IMR-90 (cell line): Measurements from ENCODE around the gene UNC13C. TPM values are rescaled to one million over a fixed set of nuclear protein-coding genes. Genes with fewer than 3 reads are reported as not detected.

Source experiments
- ATAC-seq: fragments of 200-7000 bp; cut with Tn5 transposase; 2 replicates; pipeline ENCODE4 v1.9.1; 2020; ENCODE audit warnings: low read depth, mild to moderate bottlenecking, moderate library complexity
- BruUV-seq: library from RNA; stranded (reverse); fragments of 400-500 nt; replicated peaks from 2 replicates; lab custom pipeline; 2021; lab: Mats Ljungman, UMichigan
- CTCF ChIA-PET: fragments of 300-600 bp; formaldehyde crosslinking; extraction: SDS; loops from one replicate; lab custom pipeline; 2021; ENCODE audit warnings: antibody characterized with exemption; lab: Yijun Ruan, JAX
- POLR2A ChIA-PET: fragments of 300-600 bp; sonication (Branson Sonifier 250); formaldehyde crosslinking; loops from one replicate; lab custom pipeline; 2022; ENCODE audit warnings: antibody characterized with exemption; ENCODE audit not compliant: unreplicated experiment; lab: Charles Lee
- DNase-seq: peaks from one replicate; pipeline ENCODE4 v3.0.0; 2013
- H2AFZ ChIP-seq: replicated peaks from 2 replicates; pipeline ENCODE3; 2013; ENCODE audit warnings: low read length, mild to moderate bottlenecking; ENCODE audit not compliant: poor library complexity
- H2AK5ac ChIP-seq: 2 replicates; pipeline ENCODE4 v1.6.1; 2013; ENCODE audit warnings: low read depth, low read length, inconsistent platforms
- H2AK9ac ChIP-seq: replicated peaks from 2 replicates; pipeline ENCODE3; 2013; ENCODE audit warnings: mild to moderate bottlenecking, low read depth, low read length, moderate library complexity; ENCODE audit not compliant: poor library complexity
- H2BK120ac ChIP-seq: 2 replicates; pipeline ENCODE4 v1.6.1; 2013; ENCODE audit warnings: low read depth, low read length, inconsistent platforms
- H2BK15ac ChIP-seq: 3 replicates; pipeline ENCODE4 v1.6.1; 2013; ENCODE audit warnings: low read depth, low read length, inconsistent platforms
- H2BK20ac ChIP-seq: 2 replicates; pipeline ENCODE4 v1.6.1; 2013; ENCODE audit warnings: low read depth, mild to moderate bottlenecking, inconsistent platforms, low read length, moderate library complexity
- H2BK5ac ChIP-seq: 2 replicates; pipeline ENCODE4 v1.6.1; 2013; ENCODE audit warnings: mild to moderate bottlenecking, low read depth, low read length, inconsistent platforms; ENCODE audit not compliant: poor library complexity, severe bottlenecking
- H3K14ac ChIP-seq: replicated peaks from 2 replicates; pipeline ENCODE4 v1.6.1; 2013; ENCODE audit warnings: low read depth, low read length, inconsistent platforms
- H3K18ac ChIP-seq: 2 replicates; pipeline ENCODE4 v1.6.1; 2013; ENCODE audit warnings: low read depth, low read length, control low read depth
- H3K23ac ChIP-seq: 2 replicates; pipeline ENCODE4 v1.6.1; 2013; ENCODE audit warnings: low read depth, low read length, inconsistent platforms
- H3K27ac ChIP-seq: 2 replicates; pipeline ENCODE4 v1.5.1; 2013; ENCODE audit warnings: mild to moderate bottlenecking, control low read depth, low read length; ENCODE audit not compliant: insufficient read depth
- H3K27me3 ChIP-seq: 2 replicates; pipeline ENCODE4 v1.6.1; 2013; ENCODE audit warnings: low read length; ENCODE audit not compliant: control insufficient read depth, insufficient read depth
- H3K36me3 ChIP-seq: 2 replicates; pipeline ENCODE4 v1.6.1; 2013; ENCODE audit warnings: low read length, mixed read lengths; ENCODE audit not compliant: control insufficient read depth, insufficient read depth
- H3K4ac ChIP-seq: 2 replicates; pipeline ENCODE4 v1.6.1; 2013; ENCODE audit warnings: low read depth, low read length, inconsistent platforms
- H3K4me1 ChIP-seq: 2 replicates; pipeline ENCODE4 v1.6.1; 2013; ENCODE audit warnings: low read length, mixed read lengths; ENCODE audit not compliant: control insufficient read depth, insufficient read depth
- H3K4me2 ChIP-seq: 2 replicates; pipeline ENCODE4 v1.6.1; 2013; ENCODE audit warnings: low read depth, mild to moderate bottlenecking, control low read depth, low read length, moderate library complexity
- H3K4me3 ChIP-seq: 2 replicates; pipeline ENCODE4 v1.5.1; 2013; ENCODE audit warnings: low read depth, mild to moderate bottlenecking, control low read depth, low read length, moderate library complexity; ENCODE audit not compliant: insufficient read depth
- H3K56ac ChIP-seq: 2 replicates; pipeline ENCODE4 v1.6.1; 2013; ENCODE audit warnings: low read length, inconsistent platforms; ENCODE audit not compliant: insufficient read depth; ENCODE audit errors: extremely low read depth
- H3K79me1 ChIP-seq, 2 experiments: 2 replicates each; pipeline ENCODE4 v1.6.1; 2013; ENCODE audit warnings: low read length in 2 of 2, inconsistent platforms in 1 of 2, low read depth in 1 of 2
- H3K9ac ChIP-seq: 2 replicates; pipeline ENCODE4 v1.6.1; 2013; ENCODE audit warnings: low read depth, low read length, control low read depth
- H3K9me1 ChIP-seq: 2 replicates; pipeline ENCODE4 v1.6.1; 2013; ENCODE audit warnings: low read length, inconsistent platforms; ENCODE audit not compliant: insufficient read depth
- H3K9me3 ChIP-seq: 2 replicates; pipeline ENCODE4 v1.6.1; 2013; ENCODE audit warnings: low read length; ENCODE audit not compliant: control insufficient read depth, insufficient read depth
- H4K20me1 ChIP-seq: 2 replicates; pipeline ENCODE4 v1.6.1; 2013; ENCODE audit warnings: low read length, inconsistent platforms; ENCODE audit not compliant: insufficient read depth
- H4K5ac ChIP-seq: 2 replicates; pipeline ENCODE4 v1.6.1; 2013; ENCODE audit warnings: mild to moderate bottlenecking, low read depth, low read length, control low read depth
- H4K8ac ChIP-seq, 2 experiments: 2 replicates each; pipeline ENCODE4 v1.6.1; 2013; ENCODE audit warnings: low read depth in 2 of 2, low read length in 2 of 2, control low read depth in 1 of 2, inconsistent platforms in 1 of 2
- H4K91ac ChIP-seq: 2 replicates; pipeline ENCODE4 v1.6.1; 2013; ENCODE audit warnings: low read depth, low read length, inconsistent platforms; ENCODE audit not compliant: insufficient read depth
- BHLHE40 ChIP-seq: fragments of 150-350 bp; IDR thresholded peaks from 2 replicates; pipeline ENCODE4 v1.6.1; 2016; ENCODE audit warnings: mild to moderate bottlenecking, low read depth, low read length
- CEBPB ChIP-seq: IDR thresholded peaks from 2 replicates; pipeline ENCODE4 v1.6.1; 2012; ENCODE audit warnings: low read depth, low read length, improper control_type of control experiment
- CHD1 ChIP-seq: IDR thresholded peaks from 2 replicates; pipeline ENCODE4 v1.6.1; 2012; ENCODE audit warnings: low read depth, low read length, improper control_type of control experiment
- CTCF ChIP-seq: conservative IDR thresholded peaks from 2 replicates; pipeline ENCODE4 v1.5.1; 2012; ENCODE audit warnings: mild to moderate bottlenecking, low read depth, low read length, improper control_type of control experiment
- FOS ChIP-seq: fragments of 150-350 bp; IDR thresholded peaks from 2 replicates; pipeline ENCODE4 v1.6.1; 2016; ENCODE audit warnings: low read depth, low read length
- MXI1 ChIP-seq: IDR thresholded peaks from 2 replicates; pipeline ENCODE4 v1.6.1; 2012; ENCODE audit warnings: low read depth, mild to moderate bottlenecking, low read length, moderate library complexity, borderline replicate concordance
- RCOR1 ChIP-seq: IDR thresholded peaks from 2 replicates; pipeline ENCODE4 v1.6.1; 2012; ENCODE audit warnings: mild to moderate bottlenecking, low read length, improper control_type of control experiment; ENCODE audit not compliant: insufficient replicate concordance
- RFX5 ChIP-seq: IDR thresholded peaks from 2 replicates; pipeline ENCODE4 v1.8.0; 2012; ENCODE audit warnings: low read depth, mild to moderate bottlenecking, low read length, moderate library complexity
- USF2 ChIP-seq: fragments of 150-350 bp; IDR thresholded peaks from 2 replicates; pipeline ENCODE4 v1.6.1; 2017; ENCODE audit warnings: mild to moderate bottlenecking, antibody characterized with exemption, low read length, low read depth
- WGBS, 2 experiments: methylation state at CpG; one replicate each; pipeline versions ENCODE4 v1.1.5 to v1.1.7; 2013; ENCODE audit warnings: missing lambda C conversion rate in 2 of 2; ENCODE audit not compliant: insufficient read length in 1 of 2; ENCODE audit errors: extremely low coverage in 2 of 2; 5-methylcytosine and 5-hydroxymethylcytosine counted together
- dilution Hi-C: fragments of 300-500 bp; cut with HindIII; formaldehyde crosslinking; loops from one replicate; pipeline ENCODE4 v1.14.3; 2018; ENCODE audit warnings: low sequenced_read_pairs; ENCODE audit not compliant: unreplicated experiment
- in situ Hi-C: fragments of 300-500 bp; cut with MboI; formaldehyde crosslinking; loops from 3 replicates; pipeline ENCODE4 v1.14.3; 2019; ENCODE audit warnings: low sequenced_read_pairs, inconsistent platforms, mixed read lengths
- intact Hi-C: fragments of 100-400 bp; cut with micrococcal nuclease; formaldehyde crosslinking; loops from 2 replicates; pipeline ENCODE4 v1.10.0; 2022
- polyA plus RNA-seq, 3 experiments: library from polyadenylated mRNA; depleted of rRNA; stranded (reverse); fragments of >200 nt; gene quantifications; 2 replicates each; pipeline ENCODE4 v1.2.3, GENCODE V29; 2012; ENCODE audit warnings: low replicate concordance in 1 of 3
- total RNA-seq: library from RNA; depleted of rRNA; stranded (reverse); fragments of >200 nt; gene quantifications from 2 replicates; pipeline ENCODE4 v1.2.3, GENCODE V29; 2012

The UNC13C gene
- total and polyA plus RNA-seq, 2 of the 4 experiments (the other 2 are of a cell fraction) = not detected

- dilution Hi-C loops (no loop called here), intact Hi-C loops (no loop called here), in situ Hi-C loops (no loop called here)
- no peak overlapping the region for H3K23ac ChIP-seq
- H4K20me1 ChIP-seq = no peaks in the 10 kb centered on the region
- no peak overlapping the region for H2AK5ac ChIP-seq
- no peak for TF ChIP-seq CEBPB
- TF ChIP-seq CTCF = no peak
- no peak for TF ChIP-seq CHD1
- TF ChIP-seq MXI1 = no peak
- TF ChIP-seq USF2 = no peak
- no peak for TF ChIP-seq FOS
- TF ChIP-seq RCOR1 = no peak
- no peak for TF ChIP-seq BHLHE40
- TF ChIP-seq RFX5 = no peak
- no peaks in the 10 kb centered on the region for H3K9me1 ChIP-seq
- no peak overlapping the region for H3K14ac ChIP-seq
- ATAC-seq = no peak
- no peaks in the 10 kb centered on the region for H3K79me1 ChIP-seq
- H2BK20ac ChIP-seq = no peak overlapping the region
- no peak overlapping the region for H3K9ac ChIP-seq
- BruUV-seq = no TSS peak
- H3K9me3 ChIP-seq = peaks cover 2% of the 10 kb centered on the region
- H3K36me3 ChIP-seq = no peaks in the 10 kb centered on the region
- H3K27me3 ChIP-seq = no peaks in the 10 kb centered on the region
- no peak overlapping the region for H4K91ac ChIP-seq
- no peak overlapping the region for H3K56ac ChIP-seq
- ChIA-PET POLR2A (no interaction called here), CTCF (no interaction called here)
- no peak overlapping the region for H2BK120ac ChIP-seq
- no peak for DNase-seq
- H3K4ac ChIP-seq = no peak overlapping the region
- H2AFZ ChIP-seq = peak overlapping the region; percentile 15
- no peak overlapping the region for H2BK5ac ChIP-seq
- WGBS, 2 experiments = 0% methylated on average over 1 of the region's 8 CpGs; no CpG with 5 or more reads in 1 of the 2 experiments
- H4K8ac ChIP-seq = no peak overlapping the region
- no peak overlapping the region for H3K4me3 ChIP-seq
- no peak overlapping the region for H4K5ac ChIP-seq
- no peak overlapping the region for H3K27ac ChIP-seq
- H2BK15ac ChIP-seq = no peak overlapping the region
- no peak overlapping the region for H2AK9ac ChIP-seq
- H3K4me2 ChIP-seq = no peak overlapping the region
- H3K18ac ChIP-seq = no peak overlapping the region
- H3K4me1 ChIP-seq = no peaks in the 10 kb centered on the region
Measured at GRCh38 chr15:53976844-53977392, 1.3 kb upstream of the UNC13C start.
